SU-DHL-6 (cell line): ENCODE measurements around the gene INTS15.

Experiments
- CTCF ChIP-seq: fragments of 200-600 bp; sonication (generic); IDR thresholded peaks from one replicate; pipeline ENCODE4 v1.5.1; 2017; ENCODE audit warnings: antibody characterized with exemption, mild to moderate bottlenecking, low read length, moderate library complexity; ENCODE audit not compliant: insufficient read depth, poor library complexity, severe bottlenecking
- EZH2phosphoT487 ChIP-seq: fragments of 200-600 bp; sonication (generic), shearing (Covaris generic); conservative IDR thresholded peaks from 2 replicates; pipeline ENCODE4 v1.6.1; 2018; ENCODE audit warnings: mild to moderate bottlenecking, antibody characterized with exemption, low read length, moderate library complexity, mixed read lengths

GRCh38 chr7:6655636-6656385 is 66.0 kb downstream of the INTS15 start:
- TF ChIP-seq CTCF (no peak), EZH2phosphoT487 (no peak)
